Liver (tissue), 9 donors: ENCODE measurements around the gene ARID3A. TPM values are rescaled to one million over a fixed set of nuclear protein-coding genes. Genes with fewer than 3 reads are reported as not detected.
"Not testable (repeated sequence)": the region's sequence is repeated elsewhere in the genome, so short reads cannot be mapped to it uniquely, and the experiment has no call there.

ENCODE experiments used
- DNase-seq: peaks from one replicate; pipeline ENCODE4 v3.0.0-alpha.2; 2017; ENCODE audit warnings: low spot score
- H3K27ac ChIP-seq, 2 donors: one replicate each; pipeline ENCODE4 v1.7.0; 2013; ENCODE audit warnings: inconsistent platforms in 2 of 2, low read length in 2 of 2, control low read depth in 1 of 2, low read depth in 1 of 2, mild to moderate bottlenecking in 1 of 2
- H3K27me3 ChIP-seq, 4 donors: one replicate each; pipeline versions ENCODE4 v1.6.1 to v1.7.0; 2013; ENCODE audit warnings: low read length in 3 of 4, inconsistent platforms in 1 of 4, mild to moderate bottlenecking in 1 of 4, moderate library complexity in 1 of 4; ENCODE audit not compliant: control insufficient read depth in 4 of 4, insufficient read depth in 4 of 4
- H3K36me3 ChIP-seq, 4 donors: one replicate each; pipeline versions ENCODE4 v1.6.1 to v1.7.0; 2013; ENCODE audit warnings: low read length in 3 of 4, mild to moderate bottlenecking in 3 of 4, low read depth in 1 of 4, moderate library complexity in 1 of 4; ENCODE audit not compliant: control insufficient read depth in 4 of 4, insufficient read depth in 3 of 4
- H3K4me1 ChIP-seq, 4 donors: one replicate each; pipeline versions ENCODE4 v1.6.1 to v1.7.0; 2013; ENCODE audit warnings: low read length in 3 of 4, mild to moderate bottlenecking in 3 of 4, moderate library complexity in 1 of 4; ENCODE audit not compliant: control insufficient read depth in 4 of 4, insufficient read depth in 4 of 4
- H3K4me3 ChIP-seq, 3 donors: one replicate each; pipeline versions ENCODE4 v1.6.1 to v1.7.0; 2013; ENCODE audit warnings: low read length in 3 of 3, control low read depth in 1 of 3, low read depth in 1 of 3, mild to moderate bottlenecking in 1 of 3
- H3K9ac ChIP-seq, 2 donors: one replicate each; pipeline ENCODE4 v1.7.0; 2013; ENCODE audit warnings: low read length in 2 of 2, mild to moderate bottlenecking in 2 of 2, moderate library complexity in 2 of 2, control low read depth in 1 of 2, low read depth in 1 of 2
- H3K9me3 ChIP-seq, 4 donors: one replicate each; pipeline versions ENCODE4 v1.6.1 to v1.7.0; 2013; ENCODE audit warnings: low read length in 3 of 4; ENCODE audit not compliant: control insufficient read depth in 4 of 4
- ATF3 ChIP-seq: IDR thresholded peaks from 2 replicates; pipeline ENCODE4 v1.6.1; 2016; ENCODE audit warnings: antibody characterized with exemption
- EGR1 ChIP-seq, 2 donors: IDR thresholded peaks; 2 replicates each; pipeline ENCODE4 v1.6.1; 2016 to 2018; ENCODE audit warnings: antibody characterized with exemption in 2 of 2, low read depth in 2 of 2
- FOXA1 ChIP-seq: IDR thresholded peaks from 2 replicates; pipeline ENCODE4 v1.6.1; 2016; ENCODE audit warnings: antibody characterized with exemption
- FOXA2 ChIP-seq: IDR thresholded peaks from 2 replicates; pipeline ENCODE4 v1.6.1; 2016; ENCODE audit warnings: antibody characterized with exemption
- GABPA ChIP-seq, 2 donors: IDR thresholded peaks in 1 of 2; conservative IDR thresholded peaks in 1 of 2; 2 replicates each; pipeline ENCODE4 v1.6.1; 2016; ENCODE audit warnings: antibody characterized with exemption in 2 of 2, mild to moderate bottlenecking in 1 of 2, moderate library complexity in 1 of 2
- HNF4A ChIP-seq, 2 donors: conservative IDR thresholded peaks; 2 replicates each; pipeline ENCODE4 v1.6.1; 2016; ENCODE audit warnings: antibody characterized with exemption in 2 of 2, mild to moderate bottlenecking in 2 of 2
- JUND ChIP-seq, 2 donors: IDR thresholded peaks; 2 replicates each; pipeline ENCODE4 v1.6.1; 2016; ENCODE audit warnings: antibody characterized with exemption in 2 of 2
- MAX ChIP-seq: IDR thresholded peaks from 2 replicates; pipeline ENCODE4 v1.6.1; 2016; ENCODE audit warnings: antibody characterized with exemption
- NR2F2 ChIP-seq: IDR thresholded peaks from 2 replicates; pipeline ENCODE4 v1.6.1; 2016; ENCODE audit warnings: antibody characterized with exemption
- RAD21 ChIP-seq, 2 donors: IDR thresholded peaks; 2 replicates each; pipeline ENCODE4 v1.6.1; 2016; ENCODE audit warnings: antibody characterized with exemption in 2 of 2, mild to moderate bottlenecking in 2 of 2
- REST ChIP-seq: IDR thresholded peaks from 2 replicates; pipeline ENCODE4 v1.6.1; 2016; ENCODE audit warnings: antibody characterized with exemption, mild to moderate bottlenecking
- SP1 ChIP-seq: IDR thresholded peaks from 2 replicates; pipeline ENCODE4 v1.6.1; 2018; ENCODE audit warnings: antibody characterized with exemption, mild to moderate bottlenecking
- TAF1 ChIP-seq: conservative IDR thresholded peaks from 2 replicates; pipeline ENCODE4 v1.6.1; 2016; ENCODE audit warnings: antibody characterized with exemption, mild to moderate bottlenecking
- YY1 ChIP-seq: IDR thresholded peaks from 2 replicates; pipeline ENCODE4 v1.6.1; 2016; ENCODE audit warnings: antibody characterized with exemption, mild to moderate bottlenecking
- ZBTB33 ChIP-seq: IDR thresholded peaks from 2 replicates; pipeline ENCODE4 v1.6.1; 2016; ENCODE audit warnings: antibody characterized with exemption
- WGBS: extraction: QIAGEN DNeasy Blood & Tissue Kit; methylation state at CpG from one replicate; pipeline ENCODE4 v1.1.7; 2013; 5-methylcytosine and 5-hydroxymethylcytosine counted together
- polyA plus RNA-seq, 2 donors: library from polyadenylated mRNA; stranded (reverse) in 1 of 2; unstranded in 1 of 2; fragments of 200-250 nt in 1 of 2; fragments of >200 nt in 1 of 2; fragmentation: Nextera tagmentation in 1 of 2; extraction: Ambion mirVana in 1 of 2; gene quantifications; one replicate each; pipeline versions ENCODE4 v1.2.1 to v1.2.3, GENCODE V29; 2013 to 2015
- total RNA-seq, 2 donors: library from RNA; depleted of rRNA; stranded (reverse); fragments of >200 nt; gene quantifications; one replicate each; pipeline ENCODE4 v1.2.3, GENCODE V29; 2014
- donor health status: healthy.
- donor health status: healthy.
- donor health status: healthy.
- donor health status: healthy.
- donor health status: healthy.

ARID3A gene
- total and polyA plus RNA-seq, 4 donors = 0.74 to 42.4 (median 3.1) TPM

- Histone ChIP-seq H3K36me3 (peaks cover 0 to 37% (median 17%) of the 10 kb centered on the region in 4 donors), H3K9ac (no peak overlapping the region), H3K4me1 (peaks cover 0 to 7% (median 4%) of the 10 kb centered on the region in 4 donors), H3K4me3 (no peak overlapping the region), H3K9me3 (no peaks in the 10 kb centered on the region), H3K27ac (no peak overlapping the region), H3K27me3 (no peaks in the 10 kb centered on the region)
- no peak for DNase-seq
- no peak for TF ChIP-seq SP1
- WGBS = 96% methylated on average over 26 of the region's 26 CpGs
Measured at GRCh38 chr19:889662-890295, 36.1 kb upstream of the ARID3A start.

- TF ChIP-seq FOXA1 = no peak
- no peak for TF ChIP-seq ATF3
- no peak overlapping the region for H3K9ac ChIP-seq
- WGBS = 92% methylated on average over 18 of the region's 18 CpGs
- no peaks in the 10 kb centered on the region for H3K27me3 ChIP-seq
- H3K4me1 ChIP-seq = peaks cover 0 to 7% (median 4%) of the 10 kb centered on the region in 4 donors
- no peak for DNase-seq
- peaks cover 0 to 32% (median 12%) of the 10 kb centered on the region in 4 donors for H3K36me3 ChIP-seq
- no peak overlapping the region for H3K4me3 ChIP-seq
- H3K27ac ChIP-seq = no peak overlapping the region
- H3K9me3 ChIP-seq = no peaks in the 10 kb centered on the region
Measured at GRCh38 chr19:890831-891230, 35.0 kb upstream of the ARID3A start.

GRCh38 chr19:891421-892200 is 34.2 kb upstream of the ARID3A start:
- H3K4me1 ChIP-seq, H3K27me3 ChIP-seq, H3K9me3 ChIP-seq, DNase-seq, H3K27ac ChIP-seq: not testable (repeated sequence)
- peak overlapping the region; percentile 75 to 80 for H3K9ac ChIP-seq
- H3K36me3 ChIP-seq = peaks cover 0 to 27% (median 8%) of the 10 kb centered on the region in 4 donors
- H3K4me3 ChIP-seq = peak overlapping the region in 2 of 3 donors; percentile 74 to 91
- WGBS = 79% methylated on average over 45 of the region's 50 CpGs

GRCh38 chr19:892243-892893 is 33.5 kb upstream of the ARID3A start:
- H3K9me3 ChIP-seq = no peaks in the 10 kb centered on the region
- peak overlapping the region; percentile 75 to 80 for H3K9ac ChIP-seq
- peaks cover 0 to 22% (median 7%) of the 10 kb centered on the region in 4 donors for H3K36me3 ChIP-seq
- H3K4me3 ChIP-seq = peak overlapping the region; percentile 57 to 91 (median 74)
- H3K4me1 ChIP-seq = peaks cover 0 to 7% (median 4%) of the 10 kb centered on the region in 4 donors
- no peak for DNase-seq
- H3K27ac ChIP-seq = peak overlapping the region; percentile 83 to 93
- 5% methylated on average over 27 of the region's 27 CpGs for WGBS
- H3K27me3 ChIP-seq = no peaks in the 10 kb centered on the region
- no peak for TF ChIP-seq FOXA1
- TF ChIP-seq SP1 = no peak
- TF ChIP-seq ZBTB33 = no peak
- no peak for TF ChIP-seq FOXA2
- no peak for TF ChIP-seq HNF4A (conservative IDR thresholded peaks at IDR 0.05)
- TF ChIP-seq EGR1 (IDR thresholded peaks at IDR 0.05; ENCODE audit: low read depth in 2 of 2) = no peak
- TF ChIP-seq ATF3 = no peak
- TF ChIP-seq YY1 = no peak
- TF ChIP-seq NR2F2 = no peak
- TF ChIP-seq RAD21 (IDR thresholded peaks at IDR 0.05) = no peak
- TF ChIP-seq TAF1 = no peak
- TF ChIP-seq GABPA (IDR thresholded peaks at IDR 0.05 in 1 of 2, conservative IDR thresholded peaks at IDR 0.05 in 1 of 2) = no peak
- no peak for TF ChIP-seq JUND (IDR thresholded peaks at IDR 0.05)
- TF ChIP-seq REST = no peak
- no peak for TF ChIP-seq MAX
